ENCODE data around the gene SURF4.

DNA sequence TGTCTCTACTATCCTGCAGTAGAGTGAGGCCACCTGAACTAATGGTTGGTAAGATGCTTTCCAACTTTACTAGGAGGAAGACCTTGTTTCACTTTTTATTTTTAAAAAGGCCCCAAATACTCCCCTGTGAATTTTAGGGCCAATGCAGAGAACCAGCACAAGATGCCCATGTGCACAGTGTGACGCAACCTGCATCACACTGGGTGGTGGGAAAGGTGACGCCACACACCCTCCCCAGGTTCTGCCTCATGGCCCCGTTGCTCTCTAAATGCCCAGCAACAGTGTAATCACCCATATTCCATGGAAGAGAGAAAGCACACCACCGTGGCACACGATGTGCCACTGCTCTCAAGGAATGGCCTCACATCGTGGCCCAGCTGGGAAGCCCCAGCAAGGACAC lies 6.4 kb downstream of the SURF4 start:
- TF ChIP-seq, protein P1, sequence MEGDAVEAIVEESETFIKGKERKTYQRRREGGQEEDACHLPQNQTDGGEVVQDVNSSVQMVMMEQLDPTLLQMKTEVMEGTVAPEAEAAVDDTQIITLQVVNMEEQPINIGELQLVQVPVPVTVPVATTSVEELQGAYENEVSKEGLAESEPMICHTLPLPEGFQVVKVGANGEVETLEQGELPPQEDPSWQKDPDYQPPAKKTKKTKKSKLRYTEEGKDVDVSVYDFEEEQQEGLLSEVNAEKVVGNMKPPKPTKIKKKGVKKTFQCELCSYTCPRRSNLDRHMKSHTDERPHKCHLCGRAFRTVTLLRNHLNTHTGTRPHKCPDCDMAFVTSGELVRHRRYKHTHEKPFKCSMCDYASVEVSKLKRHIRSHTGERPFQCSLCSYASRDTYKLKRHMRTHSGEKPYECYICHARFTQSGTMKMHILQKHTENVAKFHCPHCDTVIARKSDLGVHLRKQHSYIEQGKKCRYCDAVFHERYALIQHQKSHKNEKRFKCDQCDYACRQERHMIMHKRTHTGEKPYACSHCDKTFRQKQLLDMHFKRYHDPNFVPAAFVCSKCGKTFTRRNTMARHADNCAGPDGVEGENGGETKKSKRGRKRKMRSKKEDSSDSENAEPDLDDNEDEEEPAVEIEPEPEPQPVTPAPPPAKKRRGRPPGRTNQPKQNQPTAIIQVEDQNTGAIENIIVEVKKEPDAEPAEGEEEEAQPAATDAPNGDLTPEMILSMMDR (IDR thresholded peaks at IDR 0.05), result no peak
- TF ChIP-seq ZFX (IDR thresholded peaks at IDR 0.05; ENCODE audit: borderline replicate concordance), result no peak

All from 22Rv1 (cell line).